T-cell (primary cell): Measurements from ENCODE around the gene ECEL1. TPM values are rescaled to one million over a fixed set of nuclear protein-coding genes. Genes with fewer than 3 reads are reported as not detected.
"Not testable (repeated sequence)": the region's sequence is repeated elsewhere in the genome, so short reads cannot be mapped to it uniquely, and the experiment has no call there.

Source experiments
- ATAC-seq, 4 experiments: fragments of 200-7000 bp in 3 of 4; fragments of 150-1000 bp in 1 of 4; cut with Tn5 transposase; replicated peaks in 1 of 4; 1 replicate in 3 of 4; 2 replicates in 1 of 4; pipeline ENCODE4 v1.10.0; 2021; ENCODE audit warnings: moderate library complexity in 3 of 4, mild to moderate bottlenecking in 2 of 4, moderate number of reproducible peaks in 1 of 4
- CTCF ChIA-PET, 2 donors: fragments of 300-600 bp; sonication (Branson Sonifier 250); formaldehyde crosslinking; loops; one replicate each; lab custom pipeline; 2022; ENCODE audit warnings: antibody characterized with exemption in 2 of 2; lab: Charles Lee
- POLR2A ChIA-PET, 2 donors: fragments of 300-600 bp; sonication (Branson Sonifier 250); formaldehyde crosslinking; loops; one replicate each; lab custom pipeline; 2022; ENCODE audit warnings: antibody characterized with exemption in 2 of 2; lab: Charles Lee
- DNase-seq, 35 experiments: peaks; one replicate each; pipeline versions ENCODE4 v3.0.0 to v3.0.0-alpha.2; 2013 to 2023
- H3K27ac ChIP-seq: one replicate; pipeline ENCODE4 v1.5.1; 2013; ENCODE audit warnings: low read length
- H3K27me3 ChIP-seq, 2 experiments: replicated peaks in 1 of 2; 1 replicate in 1 of 2; 2 replicates in 1 of 2; pipeline versions ENCODE4 v1.6.1 to v1.7.0; 2013; ENCODE audit warnings: low read length in 1 of 2, mixed read lengths in 1 of 2; ENCODE audit not compliant: control insufficient read depth in 2 of 2, insufficient read depth in 2 of 2; ENCODE audit errors: extremely low read depth in 1 of 2
- H3K36me3 ChIP-seq, 2 donors: 1 replicate in 1 of 2; 2 replicates in 1 of 2; pipeline versions ENCODE4 v1.6.1 to v1.7.0; 2013; ENCODE audit warnings: low read length in 1 of 2; ENCODE audit not compliant: control insufficient read depth in 2 of 2, insufficient read depth in 1 of 2; ENCODE audit errors: extremely low read depth in 1 of 2
- H3K4me1 ChIP-seq, 2 experiments: 1 replicate in 1 of 2; 2 replicates in 1 of 2; pipeline versions ENCODE4 v1.6.1 to v1.7.0; 2013; ENCODE audit warnings: low read length in 2 of 2, mixed read lengths in 1 of 2; ENCODE audit not compliant: insufficient read depth in 2 of 2, control insufficient read depth in 1 of 2; ENCODE audit errors: extremely low read depth in 1 of 2
- H3K4me3 ChIP-seq, 2 donors: 1 replicate in 1 of 2; 2 replicates in 1 of 2; pipeline versions ENCODE4 v1.5.1 to v1.7.0; 2013; ENCODE audit warnings: mild to moderate bottlenecking in 2 of 2, low read length in 1 of 2, moderate library complexity in 1 of 2; ENCODE audit not compliant: control insufficient read depth in 1 of 2; ENCODE audit errors: extremely low read depth in 1 of 2
- H3K9me3 ChIP-seq: 2 replicates; pipeline ENCODE4 v1.7.0; 2013
- H3K27ac Mint-ChIP-seq, 2 donors: one replicate each; pipeline ENCODE4 v1.8.0; 2020 to 2021; ENCODE audit warnings: mild to moderate bottlenecking in 2 of 2, mixed read lengths in 2 of 2
- H3K27me3 Mint-ChIP-seq, 2 donors: one replicate each; pipeline ENCODE4 v1.8.0; 2021 to 2022; ENCODE audit warnings: mixed read lengths in 2 of 2
- H3K36me3 Mint-ChIP-seq: one replicate; pipeline ENCODE4 v1.8.0; 2021; ENCODE audit warnings: mixed read lengths
- H3K4me1 Mint-ChIP-seq, 3 donors: one replicate each; pipeline ENCODE4 v1.8.0; 2020 to 2022; ENCODE audit warnings: mixed read lengths in 3 of 3, mild to moderate bottlenecking in 1 of 3
- H3K4me3 Mint-ChIP-seq, 3 donors: one replicate each; pipeline ENCODE4 v1.8.0; 2020 to 2022; ENCODE audit warnings: mild to moderate bottlenecking in 3 of 3, mixed read lengths in 3 of 3, moderate library complexity in 3 of 3
- H3K9me3 Mint-ChIP-seq, 3 donors: one replicate each; pipeline ENCODE4 v1.8.0; 2020 to 2022; ENCODE audit warnings: mixed read lengths in 3 of 3
- WGBS: methylation state at CpG from one replicate; pipeline ENCODE4 v1.1.5; 2013; ENCODE audit warnings: missing lambda C conversion rate; ENCODE audit not compliant: insufficient coverage; 5-methylcytosine and 5-hydroxymethylcytosine counted together
- total RNA-seq, 35 experiments: library from RNA in 6 of 35; stranded (reverse) in 6 of 35; fragments of 120-200 nt in 1 of 35; gene quantifications; one replicate each; pipeline versions ENCODE4 v1.2.1 to v1.2.4 and lab custom pipeline; 2013 to 2026

The ECEL1 gene
- total RNA-seq, 5 donors from 2014 or later (not counting 1 experiment from before 2014, with no cell fraction given), result 0.15 to 0.19 TPM; not detected in 3

- ATAC-seq, result peak in 3 of 4 experiments; percentile 46 to 55 (median 53)
- H3K4me3 Mint-ChIP-seq, result no peak overlapping the region
- no peaks in the 10 kb centered on the region for H3K9me3 ChIP-seq
Observed at GRCh38 chr2:232444409-232445148, 43.1 kb downstream of the ECEL1 start.

GRCh38 chr2:232443669-232444408, 43.8 kb downstream of the ECEL1 start:
- H3K4me3 ChIP-seq, CTCF ChIA-PET: not testable (repeated sequence)

More at GRCh38 chr2:232444409-232445148, 43.1 kb downstream of the ECEL1 start:
- H3K27ac Mint-ChIP-seq, result no peak overlapping the region
- peak in 28 of 35 experiments; percentile 15 to 74 (median 40) for DNase-seq
- H3K9me3 Mint-ChIP-seq, result no peaks in the 10 kb centered on the region
- Histone ChIP-seq H3K27me3 (peaks cover 0 to 28% of the 10 kb centered on the region in 2 experiments), H3K36me3 (no peaks in the 10 kb centered on the region), H3K4me1 (peaks cover 0 to 10% of the 10 kb centered on the region in 2 experiments), H3K27ac (no peak overlapping the region), H3K4me3 (no peak overlapping the region)
- 71% methylated on average over 20 of the region's 21 CpGs for WGBS
- ChIA-PET CTCF (interaction anchor here in 1 of 2 donors (0.6 kb wide), 1 partner anchor 25 kb away, joined by 4 read pairs; no protein-coding TSS in a partner anchor), POLR2A (no interaction called here)
- peaks cover 8 to 11% (median 9%) of the 10 kb centered on the region in 3 donors for H3K4me1 Mint-ChIP-seq
- H3K36me3 Mint-ChIP-seq, result no peaks in the 10 kb centered on the region
- H3K27me3 Mint-ChIP-seq, result peaks cover 3 to 6% of the 10 kb centered on the region in 2 donors

GRCh38 chr2:232443047-232443446, 44.6 kb downstream of the ECEL1 start:
- CTCF ChIA-PET, ATAC-seq, H3K36me3 Mint-ChIP-seq, H3K36me3 ChIP-seq, H3K27me3 Mint-ChIP-seq, H3K27ac ChIP-seq, DNase-seq, H3K9me3 Mint-ChIP-seq, H3K4me3 ChIP-seq, H3K27ac Mint-ChIP-seq, POLR2A ChIA-PET, H3K4me3 Mint-ChIP-seq, H3K9me3 ChIP-seq, H3K4me1 ChIP-seq: not testable (repeated sequence)
- no CpG with 5 or more reads among the region's 13 CpGs for WGBS
- H3K27me3 ChIP-seq, result peaks cover 0 to 34% of the 10 kb centered on the region in 2 experiments
- peaks cover 8 to 11% (median 9%) of the 10 kb centered on the region in 3 donors for H3K4me1 Mint-ChIP-seq

More at GRCh38 chr2:232443669-232444408, 43.8 kb downstream of the ECEL1 start:
- H3K27ac ChIP-seq, H3K9me3 Mint-ChIP-seq, H3K4me1 ChIP-seq, H3K9me3 ChIP-seq, H3K36me3 ChIP-seq, ATAC-seq, H3K4me3 Mint-ChIP-seq, H3K27ac Mint-ChIP-seq, H3K36me3 Mint-ChIP-seq, H3K27me3 Mint-ChIP-seq, DNase-seq, POLR2A ChIA-PET: not testable (repeated sequence)
- 77% methylated on average over 12 of the region's 21 CpGs for WGBS
- H3K4me1 Mint-ChIP-seq, result peaks cover 8 to 11% (median 9%) of the 10 kb centered on the region in 3 donors
- H3K27me3 ChIP-seq, result peaks cover 0 to 34% of the 10 kb centered on the region in 2 experiments

- H3K4me1 Mint-ChIP-seq, result peaks cover 8 to 11% (median 9%) of the 10 kb centered on the region in 3 donors
- DNase-seq, ATAC-seq, H3K9me3 ChIP-seq, H3K27ac Mint-ChIP-seq, H3K36me3 ChIP-seq, H3K27me3 Mint-ChIP-seq, H3K4me3 ChIP-seq, H3K9me3 Mint-ChIP-seq, CTCF ChIA-PET, H3K4me3 Mint-ChIP-seq, H3K27ac ChIP-seq, H3K36me3 Mint-ChIP-seq, H3K4me1 ChIP-seq, POLR2A ChIA-PET: not testable (repeated sequence)
- H3K27me3 ChIP-seq, result peaks cover 0 to 34% of the 10 kb centered on the region in 2 experiments
- 80% methylated on average over 11 of the region's 13 CpGs for WGBS
Observed at GRCh38 chr2:232442431-232442830, 45.2 kb downstream of the ECEL1 start.

- H3K36me3 ChIP-seq, H3K9me3 ChIP-seq, H3K27ac ChIP-seq, CTCF ChIA-PET, H3K4me3 Mint-ChIP-seq, H3K4me3 ChIP-seq, H3K27ac Mint-ChIP-seq, H3K4me1 ChIP-seq, POLR2A ChIA-PET, DNase-seq, H3K27me3 Mint-ChIP-seq, H3K36me3 Mint-ChIP-seq, ATAC-seq, H3K9me3 Mint-ChIP-seq: not testable (repeated sequence)
- WGBS, result 82% methylated on average over 4 of the region's 10 CpGs
- peaks cover 8 to 11% (median 9%) of the 10 kb centered on the region in 3 donors for H3K4me1 Mint-ChIP-seq
- peaks cover 0 to 34% of the 10 kb centered on the region in 2 experiments for H3K27me3 ChIP-seq
Observed at GRCh38 chr2:232441922-232442321, 45.7 kb downstream of the ECEL1 start.

- peaks cover 3 to 6% of the 10 kb centered on the region in 2 donors for H3K27me3 Mint-ChIP-seq
- Histone ChIP-seq H3K4me1 (peaks cover 0 to 10% of the 10 kb centered on the region in 2 experiments), H3K27ac (no peak overlapping the region), H3K9me3 (no peaks in the 10 kb centered on the region), H3K4me3 (no peak overlapping the region), H3K27me3 (peaks cover 0 to 37% of the 10 kb centered on the region in 2 experiments), H3K36me3 (no peaks in the 10 kb centered on the region)
- H3K36me3 Mint-ChIP-seq, result no peaks in the 10 kb centered on the region
- ChIA-PET CTCF (interaction anchor here in 1 of 2 donors (0.6 kb wide), 1 partner anchor 559 kb away, joined by 5 read pairs; no protein-coding TSS in a partner anchor), POLR2A (no interaction called here)
- WGBS, result 63% methylated on average over 9 of the region's 12 CpGs
- no peaks in the 10 kb centered on the region for H3K9me3 Mint-ChIP-seq
- ATAC-seq (no peak), DNase-seq (no peak)
- no peak overlapping the region for H3K27ac Mint-ChIP-seq
- peaks cover 8 to 11% (median 9%) of the 10 kb centered on the region in 3 donors for H3K4me1 Mint-ChIP-seq
- H3K4me3 Mint-ChIP-seq, result no peak overlapping the region
Observed at GRCh38 chr2:232441147-232441651, 46.4 kb downstream of the ECEL1 start.
